MM.1S (cell line): ENCODE results near the gene GPR27.

Source experiments
- CTCF ChIP-seq: fragments of 300-600 bp; sonication (generic); IDR thresholded peaks from 2 replicates; pipeline ENCODE4 v1.5.1; 2016; ENCODE audit warnings: antibody characterized with exemption, low read length, mixed read lengths
- EZH2 ChIP-seq: fragments of 300-600 bp; sonication (generic); optimal IDR thresholded peaks from 2 replicates; pipeline ENCODE3; 2017; ENCODE audit warnings: low read depth, mild to moderate bottlenecking, antibody characterized with exemption, low read length, mixed read lengths

- no peak for TF ChIP-seq CTCF
- TF ChIP-seq EZH2, result no peak
Measured at GRCh38 chr3:71752831-71753700, 589 bp upstream of the GPR27 start.
